Measurements from ENCODE around the gene LINC00237. TPM values are rescaled to one million over a fixed set of nuclear protein-coding genes. Genes with fewer than 3 reads are reported as not detected.

LINC00237 gene
- total and polyA plus RNA-seq, 2 of the 8 experiments (the other 6 are each of a cell fraction or from before 2014, with no cell fraction given) = 0.28 to 1.4 TPM

DNA sequence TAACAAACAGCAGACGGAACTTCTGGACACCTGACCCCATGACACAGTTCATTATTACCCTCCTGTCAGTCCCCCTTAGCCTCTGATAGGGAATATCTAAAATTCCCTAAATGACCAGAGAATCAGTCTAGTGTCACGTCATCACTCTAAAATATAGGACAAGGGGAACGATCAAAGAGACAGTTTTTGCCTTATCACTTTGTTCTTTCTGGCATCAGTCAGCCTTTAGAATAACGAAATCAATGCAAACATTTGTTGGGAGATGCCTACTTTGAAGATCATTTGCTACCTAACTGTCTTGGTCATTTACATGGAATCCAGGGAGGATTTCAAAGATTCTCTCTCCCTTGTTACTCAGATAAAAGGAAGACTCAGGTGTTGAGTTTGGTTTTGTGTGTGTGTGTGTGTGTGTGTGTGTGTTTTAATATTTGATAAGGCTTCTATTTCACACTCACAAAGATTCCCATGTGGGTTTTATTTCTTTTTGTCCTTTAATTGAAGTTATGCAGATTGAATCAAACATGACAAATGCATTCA is 28.3 kb downstream of the LINC00237 start (continued):
- TF ChIP-seq SUZ12 (IDR thresholded peaks at IDR 0.05; ENCODE audit: low read length) (no peak), RAD21 (IDR thresholded peaks at IDR 0.05 in 1 of 2, conservative IDR thresholded peaks at IDR 0.05 in 1 of 2; ENCODE audit: low read depth in 2 of 2, low read length in 2 of 2) (no peak)
